ENCODE results near the gene NADSYN1.

- TF ChIP-seq CTCF (IDR thresholded peaks at IDR 0.05) (no peak), POLR2A (IDR thresholded peaks at IDR 0.05) (no peak)
Measured at GRCh38 chr11:71446150-71446549, 6.9 kb upstream of the NADSYN1 start.
